ENCODE data around the gene CD164L2. TPM values are rescaled to one million over a fixed set of nuclear protein-coding genes. Genes with fewer than 3 reads are reported as not detected.
A peak's percentile ranks its signal among the peaks of the same experiment; 100 is the strongest.

The CD164L2 gene
- total and polyA plus RNA-seq, 2 donors (not counting 1 experiment from before 2014, with no cell fraction given) = not detected

GRCh38 chr1:27353629-27354028, 29.5 kb downstream of the CD164L2 start:
- no peaks in the 10 kb centered on the region for H4K20me1 ChIP-seq (ENCODE audit: control insufficient read depth, insufficient read depth, low read length, poor library complexity, severe bottlenecking)
- no peak overlapping the region for H3K4me3 ChIP-seq (ENCODE audit: control extremely low read depth in 1 of 5, extremely low read depth in 1 of 5, insufficient read depth in 1 of 5, low read depth in 2 of 5, low read length in 4 of 5)
- Mint-ChIP-seq H3K4me1 (peaks cover 29% of the 10 kb centered on the region), H3K4me3 (no peak overlapping the region), H3K27me3 (no peaks in the 10 kb centered on the region), H3K9me3 (ENCODE audit: insufficient read depth) (no peaks in the 10 kb centered on the region), H3K27ac (peak overlapping the region; percentile 78)
- H3K36me3 ChIP-seq (replicated peaks in 1 of 2; ENCODE audit: control extremely low read depth in 1 of 2, control insufficient read depth in 1 of 2, extremely low read depth in 1 of 2, insufficient read depth in 2 of 2, low read length in 1 of 2) = peaks cover 0 to 28% of the 10 kb centered on the region in 2 experiments
- ChIA-PET POLR2A (interaction anchor here (0.7 to 2.1 kb wide), 4 partner anchors 12 to 274 kb away, joined by 4 to 10 read pairs (median 8); partner anchors contain the start of genes SYTL1 and WDTC1), CTCF (interaction anchor here (0.7 to 11.1 kb wide), 8 partner anchors 12 to 254 kb away, joined by 3 to 135 read pairs (median 6); partner anchors contain the start of genes CD164L2, GPR3, MAP3K6 and SYTL1)
- H3K9ac ChIP-seq (ENCODE audit: low read length) = no peak overlapping the region
- H3K9me3 ChIP-seq (ENCODE audit: control extremely low read depth in 1 of 3, control insufficient read depth in 2 of 3, insufficient read depth in 1 of 3, low read length in 2 of 3) = no peaks in the 10 kb centered on the region
- H2AFZ ChIP-seq (ENCODE audit: insufficient read depth, low read depth, low read length, poor library complexity, severe bottlenecking) = no peak overlapping the region
- peaks cover 26 to 41% of the 10 kb centered on the region in 2 donors for H3K4me1 ChIP-seq (ENCODE audit: control insufficient read depth in 2 of 2, insufficient read depth in 2 of 2, low read length in 2 of 2)
- TF ChIP-seq CTCF (IDR thresholded peaks at IDR 0.05) (no peak), EZH2 (IDR thresholded peaks at IDR 0.05; ENCODE audit: borderline replicate concordance, insufficient read depth, low read depth, low read length, poor library complexity, severe bottlenecking) (no peak)
- no peak overlapping the region for H3K4me2 ChIP-seq (replicated peaks; ENCODE audit: low read depth, low read length, poor library complexity, severe bottlenecking)
- 100% methylated on average over 2 of the region's 3 CpGs for WGBS (ENCODE audit: insufficient coverage)
- H3K79me2 ChIP-seq (ENCODE audit: control insufficient read depth, insufficient read depth, low read length) = peaks cover 12% of the 10 kb centered on the region
- ATAC-seq (ENCODE audit: low read depth) = no peak
- H3K27me3 ChIP-seq (replicated peaks in 1 of 4; ENCODE audit: control extremely low read depth in 1 of 4, control insufficient read depth in 3 of 4, insufficient read depth in 4 of 4, low read length in 3 of 4) = no peaks in the 10 kb centered on the region
- H3K27ac ChIP-seq (ENCODE audit: low read length in 2 of 2) = no peak overlapping the region
- DNase-seq = no peak
- intact Hi-C loops (cut with micrococcal nuclease) = no loop called here

GRCh38 chr1:27353166-27353565, 30.0 kb downstream of the CD164L2 start:
- no peak overlapping the region for H3K4me3 ChIP-seq (ENCODE audit: control extremely low read depth in 1 of 5, extremely low read depth in 1 of 5, insufficient read depth in 1 of 5, low read depth in 2 of 5, low read length in 4 of 5)
- intact Hi-C loops (cut with micrococcal nuclease) = no loop called here
- no peaks in the 10 kb centered on the region for H3K9me3 Mint-ChIP-seq (ENCODE audit: insufficient read depth)
- WGBS (ENCODE audit: insufficient coverage) = 93% methylated on average over 13 of the region's 13 CpGs
- ChIA-PET POLR2A (interaction anchor here (2.1 kb wide), 1 partner anchor 12 kb away, joined by 9 read pairs; the partner anchor contains the start of gene SYTL1), CTCF (interaction anchor here (0.8 to 11.1 kb wide), 7 partner anchors 12 to 254 kb away, joined by 3 to 135 read pairs (median 8); partner anchors contain the start of genes CD164L2, GPR3, MAP3K6 and SYTL1)
- H3K36me3 ChIP-seq (replicated peaks in 1 of 2; ENCODE audit: control extremely low read depth in 1 of 2, control insufficient read depth in 1 of 2, extremely low read depth in 1 of 2, insufficient read depth in 2 of 2, low read length in 1 of 2) = peaks cover 0 to 29% of the 10 kb centered on the region in 2 experiments
- ATAC-seq (ENCODE audit: low read depth) (no peak), DNase-seq (no peak)
- peaks cover 28% of the 10 kb centered on the region for H3K4me1 Mint-ChIP-seq
- H2AFZ ChIP-seq (ENCODE audit: insufficient read depth, low read depth, low read length, poor library complexity, severe bottlenecking) = no peak overlapping the region
- no peak overlapping the region for H3K4me3 Mint-ChIP-seq
- no peak overlapping the region for H3K4me2 ChIP-seq (replicated peaks; ENCODE audit: low read depth, low read length, poor library complexity, severe bottlenecking)
- H3K9ac ChIP-seq (ENCODE audit: low read length) = no peak overlapping the region
- H4K20me1 ChIP-seq (ENCODE audit: control insufficient read depth, insufficient read depth, low read length, poor library complexity, severe bottlenecking) = no peaks in the 10 kb centered on the region
- H3K9me3 ChIP-seq (ENCODE audit: control extremely low read depth in 1 of 3, control insufficient read depth in 2 of 3, insufficient read depth in 1 of 3, low read length in 2 of 3) = no peaks in the 10 kb centered on the region
- no peak for TF ChIP-seq EZH2 (IDR thresholded peaks at IDR 0.05; ENCODE audit: borderline replicate concordance, insufficient read depth, low read depth, low read length, poor library complexity, severe bottlenecking)
- TF ChIP-seq CTCF (IDR thresholded peaks at IDR 0.05) = no peak
- peaks cover 12% of the 10 kb centered on the region for H3K79me2 ChIP-seq (ENCODE audit: control insufficient read depth, insufficient read depth, low read length)
- peaks cover 26 to 38% of the 10 kb centered on the region in 2 donors for H3K4me1 ChIP-seq (ENCODE audit: control insufficient read depth in 2 of 2, insufficient read depth in 2 of 2, low read length in 2 of 2)
- H3K27ac Mint-ChIP-seq = no peak overlapping the region
- H3K27ac ChIP-seq (ENCODE audit: low read length in 2 of 2) = no peak overlapping the region
- H3K27me3 ChIP-seq (replicated peaks in 1 of 4; ENCODE audit: control extremely low read depth in 1 of 4, control insufficient read depth in 3 of 4, insufficient read depth in 4 of 4, low read length in 3 of 4) = no peaks in the 10 kb centered on the region
- H3K27me3 Mint-ChIP-seq = no peaks in the 10 kb centered on the region
